GM12872 (cell line): ENCODE data around the gene FUT1.

Experiments used
- CTCF ChIP-seq: IDR thresholded peaks from 3 replicates; pipeline ENCODE4 v1.5.1; 2011; ENCODE audit warnings: low read depth, mild to moderate bottlenecking, low read length, moderate library complexity; ENCODE audit not compliant: insufficient read depth

FUT1 gene

DNA sequence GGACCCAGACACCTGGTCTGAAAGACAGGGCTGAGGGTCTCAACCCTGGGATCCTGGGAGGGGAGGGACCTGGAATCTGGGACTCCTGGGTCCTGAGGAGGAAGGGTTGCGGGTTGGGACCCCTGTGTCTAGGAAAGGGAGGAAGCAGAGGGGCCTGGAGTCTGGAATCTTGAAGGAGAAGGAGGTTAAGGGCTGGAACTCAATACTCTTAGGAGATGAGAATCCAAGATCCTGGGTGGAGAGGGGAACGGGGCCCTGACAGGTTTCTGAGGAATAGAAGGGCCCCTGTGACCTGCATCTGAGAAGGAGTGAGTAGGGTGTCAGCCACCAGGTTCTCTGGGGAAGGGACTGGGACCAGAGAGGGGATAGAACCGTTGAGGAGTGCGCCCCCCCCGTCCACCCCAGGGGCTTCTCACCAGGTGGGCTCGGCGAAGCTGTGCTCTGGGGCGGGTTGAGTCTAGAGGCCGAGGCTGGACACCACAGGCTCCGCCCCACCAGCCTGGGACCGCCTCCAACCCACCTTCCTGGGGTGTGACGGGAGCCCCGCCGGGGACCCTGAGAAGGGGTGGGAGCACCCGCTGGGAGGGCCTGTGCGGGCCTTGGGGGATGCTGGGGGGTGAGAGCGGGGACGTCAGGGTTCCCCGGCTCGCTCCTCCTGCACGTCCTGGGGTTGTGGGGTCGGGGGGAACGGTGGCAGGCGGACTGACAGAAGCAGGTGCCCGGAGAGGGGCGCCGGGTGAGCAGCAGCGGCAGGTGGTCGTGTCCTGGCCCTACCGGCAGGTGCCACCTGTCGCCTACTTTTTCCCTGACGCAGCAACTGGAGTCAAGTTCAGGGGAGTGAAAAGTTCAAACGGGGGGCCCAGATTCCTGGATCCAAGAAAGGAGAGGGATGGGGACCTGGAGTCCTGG is 32.9 kb downstream of the FUT1 start, which contains the start of gene MAMSTR:
Gene MAMSTR (minus strand): TSS at position 463 of the 909 bp plus-strand sequence. CDS start 694 bp downstream, outside the sequence.
- no peak for TF ChIP-seq CTCF

DNA sequence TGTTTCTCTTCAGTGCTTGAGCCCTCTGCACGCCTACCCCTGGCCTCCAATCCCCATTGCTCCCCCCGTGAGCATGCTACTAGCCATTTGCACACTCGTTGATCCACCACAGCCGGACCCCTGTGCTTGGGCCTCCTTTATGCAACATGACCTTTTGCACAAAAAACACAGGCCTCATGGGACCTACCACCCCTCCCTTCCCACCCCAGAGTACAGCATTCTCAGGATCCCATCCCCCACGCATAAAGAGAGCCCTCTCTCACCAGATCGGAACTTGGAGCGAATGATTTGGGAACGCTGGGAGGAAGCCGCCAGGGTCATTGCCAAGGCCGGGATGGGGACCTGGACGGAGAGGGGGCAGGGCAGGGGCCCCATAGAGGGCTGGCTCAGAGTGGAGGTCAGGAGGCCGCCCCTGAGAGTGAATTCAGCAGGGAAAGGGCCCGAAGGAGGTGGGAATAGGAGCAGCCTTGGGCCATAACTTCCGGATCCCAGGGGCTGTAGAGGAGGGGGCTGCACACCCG is 33.7 kb downstream of the FUT1 start:
- TF ChIP-seq CTCF, result no peak

- no peak for TF ChIP-seq CTCF
These were observed 35.7 kb downstream of the FUT1 start for GRCh38 chr19:48716562-48717291.

GRCh38 chr19:48715681-48716171 is 36.7 kb downstream of the FUT1 start:
- TF ChIP-seq CTCF, result no peak

GRCh38 chr19:48714759-48715675 is 37.4 kb downstream of the FUT1 start:
- TF ChIP-seq CTCF, result no peak

GRCh38 chr19:48713864-48714755 is 38.3 kb downstream of the FUT1 start:
- no peak for TF ChIP-seq CTCF
